Measurements from ENCODE around the gene COL17A1.

- TF ChIP-seq REST (IDR thresholded peaks at IDR 0.05; ENCODE audit: insufficient read depth in 1 of 2, low read depth in 2 of 2, low read length in 2 of 2) = no peak
- TF ChIP-seq TAF1 (IDR thresholded peaks at IDR 0.05; ENCODE audit: borderline replicate concordance, insufficient read depth, low read length) = no peak
- TF ChIP-seq POLR2AphosphoS5 (IDR thresholded peaks at IDR 0.05; ENCODE audit: low read depth, low read length) = no peak
Measured at GRCh38 chr10:103990531-103990930, 95.1 kb downstream of the COL17A1 start.

Data from PFSK-1 (cell line).